Endothelial cell of hepatic sinusoid (primary cell): ENCODE data around the gene SSTR4.

Source experiments
- in situ Hi-C: cut with HindIII; loops from 2 replicates; pipeline ENCODE4 v1.10.0; 2017; ENCODE audit warnings: low sequenced_read_pairs

SSTR4 gene

GRCh38 chr20:23061734-23062561 lies 26.8 kb downstream of the SSTR4 start:
- in situ Hi-C loops: no loop called here

- in situ Hi-C loops: no loop called here
Measured at GRCh38 chr20:23062632-23063031, 27.5 kb downstream of the SSTR4 start.

GRCh38 chr20:23063168-23063567 lies 28.1 kb downstream of the SSTR4 start:
- in situ Hi-C loops: no loop called here

GRCh38 chr20:23063581-23063980 lies 28.5 kb downstream of the SSTR4 start:
- in situ Hi-C loops: no loop called here

GRCh38 chr20:23065266-23066201 lies 30.4 kb downstream of the SSTR4 start:
- in situ Hi-C loops: no loop called here

- in situ Hi-C loops: no loop called here
Measured at GRCh38 chr20:23066772-23067171, 31.7 kb downstream of the SSTR4 start.

- in situ Hi-C loops: no loop called here
Measured at GRCh38 chr20:23068283-23068682, 33.2 kb downstream of the SSTR4 start.

GRCh38 chr20:23069108-23069507 lies 34.0 kb downstream of the SSTR4 start:
- in situ Hi-C loops: no loop called here

GRCh38 chr20:23071398-23071797 lies 36.3 kb downstream of the SSTR4 start:
- in situ Hi-C loops: no loop called here

GRCh38 chr20:23071996-23072395 lies 36.9 kb downstream of the SSTR4 start:
- in situ Hi-C loops: no loop called here

- in situ Hi-C loops: no loop called here
Measured at GRCh38 chr20:23072892-23073586, 37.9 kb downstream of the SSTR4 start.

- in situ Hi-C loops: no loop called here
Measured at GRCh38 chr20:23074052-23074451, 38.9 kb downstream of the SSTR4 start.

GRCh38 chr20:23077277-23077676 lies 42.2 kb downstream of the SSTR4 start:
- in situ Hi-C loops: no loop called here

GRCh38 chr20:23078351-23079015 lies 43.4 kb downstream of the SSTR4 start:
- in situ Hi-C loops: no loop called here

GRCh38 chr20:23079016-23079351 lies 43.9 kb downstream of the SSTR4 start:
- in situ Hi-C loops: no loop called here

- in situ Hi-C loops: loop anchor here (5.0 kb wide), 1 partner anchor 37 kb away; no protein-coding TSS in a partner anchor
Measured at GRCh38 chr20:23079926-23080325, 44.8 kb downstream of the SSTR4 start.

- in situ Hi-C loops: loop anchor here (5.0 kb wide), 1 partner anchor 37 kb away; no protein-coding TSS in a partner anchor
Measured at GRCh38 chr20:23080521-23080920, 45.4 kb downstream of the SSTR4 start.

GRCh38 chr20:23081263-23081819 lies 46.2 kb downstream of the SSTR4 start:
- in situ Hi-C loops: loop anchor here (5.0 kb wide), 1 partner anchor 36 kb away; no protein-coding TSS in a partner anchor

GRCh38 chr20:23082846-23083552 lies 47.9 kb downstream of the SSTR4 start:
- in situ Hi-C loops: loop anchor here (5.0 kb wide), 1 partner anchor 34 kb away; no protein-coding TSS in a partner anchor
